Stimulated activated CD4-positive, alpha-beta T cell treated with anti-CD3 and anti-CD28 coated beads, Interleukin-15, amount 100 ng/mL, for 48 hours (primary cell): Measurements from ENCODE around the gene TSEN54.

Experiments
- DNase-seq, 2 donors: peaks; one replicate each; pipeline ENCODE4 v3.0.0-alpha.2; 2020; ENCODE audit warnings: low read depth in 2 of 2

TSEN54 gene

DNA sequence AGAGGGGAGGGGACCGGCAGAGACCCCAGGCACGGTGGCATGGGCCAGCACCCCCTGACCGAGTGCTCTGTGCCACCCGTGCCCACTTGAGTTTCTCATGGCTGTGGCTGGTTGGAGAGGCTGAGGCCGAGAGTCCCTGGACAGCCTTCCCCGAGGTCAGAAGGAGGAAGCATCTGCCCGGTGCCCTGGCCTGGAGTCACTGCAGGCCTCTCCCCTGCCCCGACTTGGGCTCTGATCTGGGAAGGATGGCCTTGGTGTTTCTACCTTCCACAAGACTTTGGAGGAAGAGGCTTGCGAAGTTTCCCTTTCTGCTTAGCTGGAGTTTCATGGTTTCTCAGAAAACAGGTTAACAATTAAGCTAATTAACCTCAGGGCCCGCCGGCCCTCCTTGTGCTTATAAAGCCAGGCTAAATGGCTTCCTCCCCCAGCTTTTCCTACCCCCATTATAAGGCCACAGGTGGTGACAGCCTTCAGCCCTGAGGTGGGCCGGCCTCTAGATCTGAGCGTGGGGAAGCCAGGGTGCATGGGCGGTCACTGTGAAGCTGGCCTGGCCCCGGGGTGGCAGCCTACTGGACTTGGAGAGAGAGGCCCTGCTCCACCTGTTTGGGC, 26.5 kb downstream of the TSEN54 start:
- no peak for DNase-seq

DNA sequence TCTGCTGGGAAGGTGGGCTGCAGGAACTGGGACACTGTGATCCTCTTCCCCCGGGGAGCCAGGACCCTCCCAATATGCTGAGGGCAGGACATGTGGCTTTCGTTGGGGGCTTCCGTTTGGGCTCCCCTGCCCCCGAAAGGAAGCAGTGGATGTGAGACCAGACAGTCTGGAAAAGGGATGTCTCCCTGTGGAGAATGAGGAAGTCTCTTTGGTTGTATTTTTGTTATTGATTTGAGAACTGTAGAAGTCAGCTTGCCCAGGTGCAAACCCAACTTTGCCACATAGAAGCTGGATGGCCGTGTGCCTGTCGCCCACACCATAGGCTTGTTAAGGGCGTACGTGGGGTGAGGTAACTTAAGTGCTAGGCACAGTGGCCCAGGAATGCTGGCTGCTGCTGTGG, 27.9 kb downstream of the TSEN54 start:
- DNase-seq = no peak

DNA sequence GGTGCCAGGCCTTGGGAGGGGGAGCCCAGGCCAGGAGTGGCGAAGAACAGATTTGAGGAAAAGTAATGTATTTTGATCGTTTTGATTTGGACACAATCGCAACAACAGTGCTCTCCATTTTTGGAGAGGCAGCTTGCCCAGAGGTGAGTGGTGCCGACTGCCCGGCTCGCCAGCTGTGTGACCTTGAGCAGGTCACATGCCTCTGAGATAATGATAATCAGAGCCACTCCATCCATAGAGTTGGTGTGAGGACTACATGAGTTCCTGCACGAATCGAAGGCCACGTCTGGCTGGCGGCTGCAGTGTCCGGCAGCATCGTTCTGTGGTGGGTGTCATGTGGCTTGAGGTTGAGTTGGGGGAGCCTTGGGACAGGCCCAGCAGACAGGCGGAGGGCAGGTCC, 29.9 kb downstream of the TSEN54 start:
- no peak for DNase-seq

DNA sequence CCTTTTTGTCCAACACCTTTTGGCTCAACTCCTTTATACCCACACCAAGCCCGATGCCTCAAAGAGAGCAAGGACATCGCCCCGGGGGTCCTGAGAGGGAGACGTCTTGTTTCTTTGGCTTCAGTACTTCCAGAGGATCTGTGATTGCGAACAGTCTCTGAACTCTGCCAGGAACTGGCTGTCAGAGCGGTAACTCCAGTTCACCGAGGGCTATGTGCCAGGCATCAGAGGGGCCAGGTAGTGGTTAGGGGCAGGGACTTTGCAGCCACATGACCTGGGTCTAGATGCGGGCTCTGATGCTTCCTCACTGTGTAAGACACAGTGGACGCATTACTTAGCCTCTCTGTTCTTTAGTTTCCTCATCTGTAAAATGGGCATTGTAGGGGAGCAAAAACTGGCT, 30.8 kb downstream of the TSEN54 start:
- DNase-seq = no peak

DNA sequence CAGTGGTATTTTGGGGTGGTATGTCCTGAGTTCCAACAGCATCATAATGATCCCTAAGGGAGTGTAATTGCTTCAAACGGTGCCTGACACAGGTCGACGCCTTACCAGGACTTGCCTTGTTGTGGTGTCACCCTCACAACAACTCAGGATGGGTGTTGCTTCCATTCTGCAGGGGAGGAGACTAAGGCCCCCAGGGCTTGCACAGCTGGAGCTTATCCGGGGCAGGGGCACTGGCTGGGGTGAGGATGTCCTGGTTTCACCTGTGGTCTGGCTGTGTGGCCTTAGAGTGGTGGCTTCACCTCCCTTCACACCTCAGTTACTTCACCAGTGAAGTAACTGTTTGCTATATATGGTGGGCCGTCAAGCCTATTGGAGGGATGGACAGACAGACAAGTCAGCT, 32.5 kb downstream of the TSEN54 start:
- no peak for DNase-seq

DNA sequence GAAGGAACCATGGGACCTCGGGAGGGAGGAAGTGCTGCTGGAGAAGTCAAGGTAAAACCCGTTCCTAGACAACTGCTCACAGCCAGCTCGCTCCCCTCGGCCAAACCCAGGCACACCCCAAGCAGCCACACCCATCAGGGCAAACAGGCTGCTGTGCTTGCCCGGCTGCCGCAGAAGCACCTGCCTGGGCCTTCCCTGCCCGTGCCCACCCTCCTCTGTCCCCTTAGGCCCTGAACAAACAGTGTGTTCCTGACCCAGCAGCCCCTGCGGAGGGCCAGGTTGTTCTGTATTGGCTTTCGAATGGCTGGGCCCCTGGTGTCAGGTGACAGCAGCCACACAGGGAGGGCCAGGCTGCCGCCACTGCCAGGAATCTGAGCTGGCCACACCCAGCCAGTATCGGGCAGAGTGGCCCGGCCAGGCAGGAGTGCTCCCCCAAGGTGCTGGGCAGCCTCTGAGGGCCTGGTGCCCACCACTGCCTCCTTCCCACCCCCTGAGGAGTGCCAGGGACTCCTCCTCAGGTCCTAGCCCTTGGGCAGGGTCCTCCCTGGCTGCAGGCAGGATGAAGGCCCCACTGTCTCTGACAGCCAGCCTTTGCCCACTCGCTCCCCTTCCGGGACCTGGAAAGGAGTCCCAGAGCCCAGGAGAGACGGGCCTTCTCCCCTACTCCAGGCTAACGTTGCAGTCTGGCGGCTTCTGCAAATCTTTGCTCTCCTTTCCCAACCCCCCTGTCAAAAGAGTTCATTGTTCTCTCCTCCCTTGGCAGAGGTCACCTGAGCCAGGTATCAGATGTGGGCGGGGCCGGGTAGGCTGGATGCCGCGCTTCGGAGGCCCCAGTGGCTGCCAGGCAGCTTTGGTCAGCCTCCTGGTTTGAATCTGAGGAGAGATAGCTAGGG, 33.2 kb downstream of the TSEN54 start:
- DNase-seq = no peak

DNA sequence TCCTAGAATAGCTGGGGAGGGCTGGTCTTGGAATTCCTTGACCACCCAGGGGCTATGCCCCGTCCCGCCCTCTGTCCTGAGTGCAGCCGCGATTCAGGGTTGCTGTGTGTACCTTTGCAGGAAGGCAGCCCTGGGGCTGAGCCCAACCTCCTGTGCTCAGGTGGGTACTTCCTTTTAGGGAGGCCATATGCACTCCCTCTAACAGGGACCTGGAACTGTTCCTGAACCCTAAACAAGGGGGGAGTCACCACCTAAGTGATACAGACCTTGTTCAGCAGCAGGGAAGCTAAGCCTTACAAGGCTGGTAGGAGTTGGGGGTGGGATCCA, 33.8 kb downstream of the TSEN54 start:
- no peak for DNase-seq

DNA sequence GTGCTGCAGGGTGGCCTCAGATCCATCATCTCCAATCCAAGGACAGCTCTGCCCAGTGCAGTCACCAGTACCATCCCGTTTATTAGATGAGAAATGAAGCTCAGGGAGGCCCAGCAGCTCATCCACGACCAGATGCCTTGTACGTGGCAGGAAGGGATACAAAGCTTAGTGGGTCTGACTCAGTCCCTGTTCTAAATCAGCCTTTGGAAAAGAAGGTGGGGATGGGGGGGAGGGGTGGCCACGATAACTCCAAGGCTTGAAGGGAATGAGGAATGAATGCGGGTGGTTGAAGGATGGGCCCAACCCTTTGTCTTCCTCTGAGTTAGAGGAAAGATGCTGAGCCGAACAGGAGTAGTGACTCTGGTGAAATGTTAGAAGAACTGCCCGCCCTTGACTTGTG, 34.9 kb downstream of the TSEN54 start:
- DNase-seq = no peak

DNA sequence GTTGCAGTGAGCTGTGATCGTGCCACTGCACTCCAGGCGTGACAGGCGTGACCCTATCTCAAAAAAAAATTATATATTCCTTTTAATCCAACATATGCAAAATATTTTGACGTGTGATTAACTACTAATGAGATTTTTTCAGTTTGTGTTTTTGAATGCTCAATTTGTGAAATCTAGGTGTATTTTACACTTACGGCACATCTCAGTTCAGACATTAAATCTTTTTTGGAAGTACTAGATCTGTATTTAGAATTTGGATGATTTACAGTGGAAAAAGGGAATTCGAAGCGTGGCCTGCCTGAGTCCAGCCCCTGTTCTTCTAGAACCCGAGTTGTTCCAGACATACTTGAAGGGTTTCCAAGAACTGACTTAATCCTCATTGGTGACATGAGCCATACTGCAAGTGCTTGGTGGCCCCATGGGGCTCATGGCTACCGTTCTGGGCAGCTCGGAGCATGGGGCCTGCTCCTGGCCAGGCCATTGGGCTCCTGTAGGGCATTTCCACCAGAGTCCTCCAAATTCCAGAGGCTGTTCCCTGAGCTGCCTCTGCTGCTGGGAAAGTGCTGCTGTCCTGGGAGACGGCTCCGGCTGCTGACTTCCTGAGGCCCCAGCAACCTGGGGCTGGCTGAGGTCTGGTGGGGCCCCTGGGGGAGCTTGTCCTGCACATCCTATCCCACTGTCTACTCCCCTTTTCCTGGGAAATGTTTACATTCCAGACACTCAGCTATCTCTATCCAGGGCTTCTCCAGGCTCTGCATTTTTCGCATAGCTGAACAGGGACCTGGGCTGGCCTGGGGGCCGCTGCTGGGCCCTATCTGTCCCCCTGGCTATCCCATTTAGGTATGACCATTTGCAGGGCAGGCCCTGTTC, 36.3 kb downstream of the TSEN54 start:
- DNase-seq = no peak

DNA sequence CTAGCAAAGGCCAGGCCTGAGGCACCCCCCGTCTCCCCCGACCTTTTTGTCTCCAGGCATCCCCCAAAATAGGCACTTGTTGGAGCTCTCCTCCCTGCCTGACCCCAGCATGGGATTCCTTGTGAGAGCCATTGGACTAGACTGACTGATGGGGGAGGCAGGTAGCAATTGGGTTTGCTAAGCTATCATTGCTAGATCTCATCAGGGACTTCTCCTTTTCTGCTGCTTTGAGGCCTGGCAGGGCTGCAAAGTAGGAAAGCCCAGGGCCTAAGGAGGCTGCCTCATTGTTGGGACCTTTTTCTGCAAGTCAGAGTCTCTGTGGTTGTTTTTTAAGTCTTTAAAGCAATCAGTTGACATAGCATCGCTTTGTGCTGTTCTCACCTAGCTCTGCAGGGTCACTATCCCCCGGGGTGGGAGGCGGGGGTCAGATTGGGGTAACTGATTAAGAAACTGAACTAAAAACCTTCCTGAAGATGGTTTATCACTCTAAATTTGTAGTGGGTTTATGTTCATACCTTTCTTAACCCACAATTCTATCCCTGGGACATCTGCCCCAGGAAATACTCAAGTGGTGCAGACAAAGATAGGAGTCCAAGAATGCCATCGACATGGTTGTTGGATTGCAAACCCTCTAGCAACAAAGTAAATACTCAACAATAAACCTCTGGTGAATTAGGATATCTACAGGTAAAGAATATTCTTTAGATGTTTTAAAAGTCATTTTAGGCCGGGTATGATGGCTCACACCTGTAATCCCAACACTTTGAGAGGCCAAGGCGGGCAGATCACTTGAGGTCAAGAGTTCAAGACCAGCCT, 37.2 kb downstream of the TSEN54 start:
- DNase-seq = no peak

DNA sequence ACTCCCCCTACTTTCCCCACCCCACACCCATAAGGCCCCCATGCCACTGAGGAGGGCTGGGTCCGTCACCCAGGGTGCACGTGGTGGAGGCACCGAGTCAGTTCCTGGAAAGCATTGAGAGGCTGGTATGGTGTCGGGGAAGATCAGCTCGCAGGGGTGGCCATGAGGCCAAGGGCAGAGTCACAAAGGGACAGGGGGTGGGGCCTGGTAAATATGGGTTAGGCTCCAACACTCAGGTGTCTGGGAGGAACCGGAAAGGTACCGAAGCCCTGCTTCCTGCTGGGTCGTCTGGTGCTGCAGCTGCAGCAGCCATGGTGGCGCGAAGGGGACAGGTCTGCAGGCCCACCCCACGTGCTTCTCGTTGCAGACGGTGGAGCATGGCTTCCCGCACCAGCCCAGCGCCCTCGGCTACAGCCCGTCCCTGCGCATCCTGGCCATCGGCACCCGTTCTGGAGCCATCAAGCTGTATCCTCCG, 39.4 kb downstream of the TSEN54 start:
- DNase-seq = no peak

DNA sequence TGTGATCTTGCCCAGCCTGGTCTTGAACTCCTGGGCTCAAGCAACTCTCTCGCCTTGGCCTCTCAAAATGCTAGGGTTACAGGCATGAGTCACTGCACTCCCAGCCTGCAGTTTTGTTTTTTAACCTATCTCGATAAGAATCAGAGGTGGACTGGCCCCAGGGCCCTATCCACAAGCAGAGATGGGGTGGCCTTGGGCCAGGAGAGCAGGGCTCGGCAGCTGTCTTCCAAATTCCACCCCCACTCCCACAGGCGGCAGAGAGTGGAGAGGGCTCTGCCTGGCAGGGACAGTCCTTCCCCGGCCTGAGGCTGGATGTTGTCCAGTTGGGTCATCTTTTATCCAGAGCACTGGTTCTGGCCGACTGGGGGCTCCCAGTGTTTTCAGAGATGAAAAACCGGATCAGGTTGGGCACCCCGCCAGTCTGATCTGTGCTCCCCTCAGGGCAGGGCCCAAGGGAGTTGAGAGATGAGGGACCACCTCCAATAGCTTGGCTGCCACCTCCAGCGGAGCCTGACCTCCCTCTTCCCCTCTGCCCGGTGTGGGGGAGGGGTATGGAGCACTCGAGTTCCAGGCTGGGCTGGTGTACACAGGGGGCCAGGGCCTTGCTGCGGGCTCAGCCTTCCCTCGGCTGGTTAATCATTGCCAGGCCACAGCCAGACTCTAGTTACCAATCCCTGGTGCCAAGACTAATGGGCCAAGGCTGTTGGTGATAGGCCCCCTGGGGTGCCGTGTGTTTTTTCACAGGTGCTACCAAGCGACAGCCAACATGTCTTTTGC, 40.9 kb downstream of the TSEN54 start:
- no peak for DNase-seq

DNA sequence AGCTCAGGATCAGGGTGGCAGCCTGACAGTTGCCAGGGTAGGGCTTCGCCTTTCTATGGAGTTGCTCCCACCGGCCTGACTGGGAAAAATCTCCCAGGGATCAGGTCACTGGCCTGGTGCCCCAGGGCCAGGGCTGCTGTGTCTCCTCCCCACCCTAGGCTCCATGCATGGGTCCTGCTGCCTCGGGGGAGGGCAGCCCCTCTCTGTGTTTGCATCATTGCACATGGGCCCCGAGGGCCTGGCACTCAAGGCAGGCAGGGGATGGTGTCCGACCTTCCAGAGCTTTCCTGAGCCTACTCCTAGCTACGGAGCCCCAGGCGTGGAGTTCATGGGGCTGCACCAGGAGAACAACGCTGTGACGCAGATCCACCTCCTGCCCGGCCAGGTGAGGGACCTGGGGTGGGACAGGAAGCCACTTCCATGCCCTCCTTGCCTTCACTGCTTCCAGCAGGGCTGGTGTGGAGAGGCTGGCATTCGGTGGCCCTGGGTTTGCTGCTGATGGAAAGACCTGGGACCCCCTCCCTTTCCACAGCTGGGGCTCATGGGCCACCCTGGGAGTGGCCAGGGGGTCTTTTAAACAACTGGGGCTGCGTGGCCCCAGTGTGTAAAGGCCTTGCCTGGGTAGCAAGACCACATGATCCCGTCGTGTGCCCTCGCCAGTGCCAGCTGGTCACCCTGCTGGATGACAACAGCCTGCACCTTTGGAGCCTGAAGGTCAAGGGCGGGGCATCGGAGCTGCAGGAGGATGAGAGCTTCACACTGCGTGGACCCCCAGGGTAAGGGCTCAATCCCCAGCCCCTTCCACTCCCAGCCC, 41.7 kb downstream of the TSEN54 start:
- DNase-seq = no peak

DNA sequence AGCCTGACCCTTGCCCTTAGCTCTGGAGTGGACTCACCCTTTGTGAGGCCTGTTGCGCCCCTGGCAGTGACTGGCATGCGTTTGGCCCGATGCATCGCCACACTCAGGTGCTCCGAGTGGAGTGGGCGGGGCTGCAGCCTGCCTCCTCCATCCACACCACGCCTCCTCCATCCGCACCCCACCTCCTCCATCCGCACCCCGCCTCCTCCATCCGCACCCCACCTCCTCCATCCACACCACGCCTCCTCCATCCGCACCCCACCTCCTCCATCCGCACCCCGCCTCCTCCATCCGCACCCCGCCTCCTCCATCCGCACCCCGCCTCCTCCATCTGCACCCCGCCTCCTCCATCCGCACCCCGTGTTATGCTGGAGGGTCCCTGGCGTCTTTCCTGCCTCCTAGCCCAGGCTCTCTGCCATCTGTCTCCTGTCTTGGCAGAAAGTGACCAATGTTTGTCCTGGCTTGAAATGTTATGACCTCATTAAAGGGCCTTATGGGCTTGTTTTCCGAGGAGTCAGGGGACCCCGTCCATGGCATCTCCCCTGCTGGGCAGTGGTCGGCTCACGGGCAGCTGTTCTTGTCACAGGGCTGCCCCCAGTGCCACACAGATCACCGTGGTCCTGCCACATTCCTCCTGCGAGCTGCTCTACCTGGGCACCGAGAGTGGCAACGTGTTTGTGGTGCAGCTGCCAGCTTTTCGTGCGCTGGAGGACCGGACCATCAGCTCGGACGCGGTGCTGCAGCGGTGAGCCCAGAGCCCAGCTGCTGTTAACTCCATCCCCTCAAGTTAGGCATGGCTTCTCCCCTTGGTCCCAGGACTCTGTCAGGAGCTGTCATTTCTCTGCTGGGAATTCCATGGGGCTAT, 42.6 kb downstream of the TSEN54 start:
- no peak for DNase-seq

DNA sequence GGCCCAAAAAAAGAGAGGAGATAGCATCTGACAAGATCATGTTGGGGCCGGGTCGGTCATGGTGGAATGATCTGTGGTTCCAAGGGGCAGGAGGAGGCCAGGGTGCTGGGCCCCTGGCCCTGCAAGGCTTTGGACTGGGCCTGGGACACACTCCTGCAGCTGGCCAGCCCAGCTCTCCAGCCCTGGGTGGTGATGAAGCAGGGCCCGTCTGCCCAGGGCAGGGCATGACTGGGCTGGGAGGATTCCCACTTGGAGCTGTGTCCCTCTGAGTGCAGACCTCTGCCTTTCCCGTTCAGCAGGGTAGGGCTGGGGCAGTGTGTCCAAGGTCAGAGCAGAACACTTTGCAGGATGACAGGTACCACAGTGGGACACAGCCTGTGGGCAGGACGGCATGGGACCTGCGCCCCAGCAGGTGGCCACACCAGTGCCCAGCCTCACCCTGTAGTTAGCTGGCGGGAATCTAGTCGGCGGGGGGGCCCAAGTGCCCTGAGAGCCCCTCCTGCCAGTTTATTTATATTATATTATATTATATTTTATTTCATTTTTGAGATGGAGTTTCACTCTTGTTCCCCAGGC, 43.7 kb downstream of the TSEN54 start:
- no peak for DNase-seq

DNA sequence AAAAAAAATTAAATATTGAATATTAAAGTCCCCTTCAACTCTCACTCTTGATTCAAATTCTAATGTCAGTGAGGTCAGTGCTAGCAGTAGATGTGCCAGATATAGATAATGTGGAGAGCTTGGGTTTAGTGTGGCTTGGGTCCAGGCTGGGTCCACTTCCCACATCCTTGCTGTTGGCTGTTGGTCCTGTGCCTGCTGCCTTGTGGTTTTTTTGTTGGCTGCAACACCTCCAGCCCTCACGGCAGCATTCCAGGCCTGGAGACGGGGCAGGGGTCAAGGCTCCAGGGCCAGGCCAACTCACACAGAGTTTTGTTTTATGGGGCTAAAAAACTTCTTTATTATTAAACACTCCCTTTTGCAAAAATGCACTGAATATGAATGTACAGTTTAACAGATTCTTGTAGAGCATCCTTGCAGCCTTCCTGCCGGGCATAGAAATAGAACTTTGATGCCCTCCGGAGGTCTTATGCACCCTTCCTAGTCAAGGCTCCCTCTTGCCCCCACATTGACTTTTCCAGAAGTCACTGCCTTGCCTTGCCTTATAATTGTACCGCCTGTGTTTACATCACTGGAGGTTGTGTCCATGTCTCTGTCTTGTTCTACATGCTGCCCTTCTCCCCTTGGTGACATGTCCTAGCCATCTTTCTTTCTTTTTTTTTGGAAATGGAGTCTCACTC, 45.7 kb downstream of the TSEN54 start:
- DNase-seq = no peak

DNA sequence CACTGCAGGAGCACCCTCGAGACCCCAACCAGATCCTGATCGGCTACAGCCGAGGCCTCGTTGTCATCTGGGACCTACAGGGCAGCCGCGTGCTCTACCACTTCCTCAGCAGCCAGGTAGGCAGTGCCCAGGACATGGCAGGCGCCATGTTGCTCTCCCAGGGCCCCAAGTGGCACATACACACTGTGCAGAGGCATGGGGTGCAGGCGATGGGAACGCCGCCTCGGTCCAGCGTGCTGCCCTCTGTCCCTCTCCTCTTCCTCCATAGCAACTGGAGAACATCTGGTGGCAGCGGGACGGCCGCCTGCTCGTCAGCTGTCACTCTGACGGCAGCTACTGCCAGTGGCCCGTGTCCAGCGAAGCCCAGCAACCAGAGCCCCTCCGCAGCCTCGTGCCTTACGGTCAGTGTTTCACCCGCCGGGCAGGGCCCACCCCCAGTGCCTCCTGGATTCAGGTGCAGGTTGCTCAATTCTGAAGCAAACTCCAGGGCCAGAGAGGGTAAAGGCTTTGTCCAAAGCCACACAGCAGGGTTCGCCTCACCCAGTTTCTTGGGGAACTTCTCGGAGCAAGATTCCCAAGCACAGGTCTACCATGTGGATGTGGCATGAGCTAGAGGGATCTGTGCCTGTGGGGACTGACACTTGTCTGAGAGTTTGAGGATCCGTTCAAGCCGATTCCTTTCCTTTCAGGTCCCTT, 46.9 kb downstream of the TSEN54 start:
- DNase-seq = no peak
